NCI-H1694 treated with DMSO at 0.1 percent for 48 hours (cell line): ENCODE results near the gene ABCA10.

Experiments
- DNase-seq: peaks from one replicate; lab custom pipeline; 2025; lab: John Stamatoyannopoulos, UW

The ABCA10 gene

GRCh38 chr17:69098625-69099024, 130.0 kb downstream of the ABCA10 start:
- DNase-seq: no peak
